ENCODE measurements around the gene SMCR8. TPM values are rescaled to one million over a fixed set of nuclear protein-coding genes. Genes with fewer than 3 reads are reported as not detected.

SMCR8 gene
- total and polyA plus RNA-seq, 2 of the 13 experiments (the other 11 are each of a cell fraction or from before 2014, with no cell fraction given), result 7.6 to 11.8 TPM

- no peak for TF ChIP-seq CHD4 (IDR thresholded peaks at IDR 0.05; ENCODE audit: borderline replicate concordance, low read length)
- TF ChIP-seq TRIM24 (CRISPR knock-in tag; IDR thresholded peaks at IDR 0.05), result no peak
- no peak for TF ChIP-seq ETS1 (CRISPR knock-in tag; IDR thresholded peaks at IDR 0.05)
- peak; percentile 81; the same call in 1 of the 2 replicates for TF ChIP-seq DMAP1 (CRISPR knock-in tag; IDR thresholded peaks at IDR 0.05)
- TF ChIP-seq RORA (CRISPR knock-in tag; IDR thresholded peaks at IDR 0.05), result no peak
- peak; percentile 54; the same call in 1 of the 2 replicates for TF ChIP-seq ZNF607 (CRISPR knock-in tag; IDR thresholded peaks at IDR 0.05; ENCODE audit: borderline replicate concordance)
- peak; percentile 86 for TF ChIP-seq MYPOP (CRISPR knock-in tag; IDR thresholded peaks at IDR 0.05)
- TF ChIP-seq ZNF773 (CRISPR knock-in tag; IDR thresholded peaks at IDR 0.05; ENCODE audit: borderline replicate concordance), result no peak
- TF ChIP-seq HOXA7 (CRISPR knock-in tag; IDR thresholded peaks at IDR 0.05), result no peak
- TF ChIP-seq MXD3 (CRISPR knock-in tag; IDR thresholded peaks at IDR 0.05), result no peak; the same call in 1 of the 2 replicates
- no peak for TF ChIP-seq ZNF577 (CRISPR knock-in tag; IDR thresholded peaks at IDR 0.05; ENCODE audit: borderline replicate concordance, low read depth)
- TF ChIP-seq SMYD3 (CRISPR knock-in tag; IDR thresholded peaks at IDR 0.05), result no peak
- peak; percentile 52 for TF ChIP-seq NFATC3 (CRISPR knock-in tag; IDR thresholded peaks at IDR 0.05)
- TF ChIP-seq THAP8 (CRISPR knock-in tag; IDR thresholded peaks at IDR 0.05; ENCODE audit: borderline replicate concordance), result no peak; the same call in 1 of the 2 replicates
- no peak for TF ChIP-seq ZBTB38 (CRISPR knock-in tag; IDR thresholded peaks at IDR 0.05)
- TF ChIP-seq ZC3H4 (CRISPR knock-in tag; IDR thresholded peaks at IDR 0.05; ENCODE audit: borderline replicate concordance), result no peak
- TF ChIP-seq CENPT (CRISPR knock-in tag; IDR thresholded peaks at IDR 0.05; ENCODE audit: low read depth), result no peak; the same call in 1 of the 2 replicates
- TF ChIP-seq ARID5B (CRISPR knock-in tag; IDR thresholded peaks at IDR 0.05), result no peak; the same call in 1 of the 2 replicates
- TF ChIP-seq ATRX (CRISPR knock-in tag; IDR thresholded peaks at IDR 0.05; ENCODE audit: borderline replicate concordance), result no peak
- peak; percentile 76; the same call in 1 of the 2 replicates for TF ChIP-seq ZNF350 (CRISPR knock-in tag; IDR thresholded peaks at IDR 0.05; ENCODE audit: borderline replicate concordance, low read depth)
- TF ChIP-seq ZNF552 (CRISPR knock-in tag; IDR thresholded peaks at IDR 0.05; ENCODE audit: borderline replicate concordance), result no peak
These were observed at the start of gene SMCR8, which contains the start of gene TOP3A (continued) for GRCh38 chr17:18314731-18315561.
